ENCODE results near the gene SFXN5.

SFXN5 gene

DNA sequence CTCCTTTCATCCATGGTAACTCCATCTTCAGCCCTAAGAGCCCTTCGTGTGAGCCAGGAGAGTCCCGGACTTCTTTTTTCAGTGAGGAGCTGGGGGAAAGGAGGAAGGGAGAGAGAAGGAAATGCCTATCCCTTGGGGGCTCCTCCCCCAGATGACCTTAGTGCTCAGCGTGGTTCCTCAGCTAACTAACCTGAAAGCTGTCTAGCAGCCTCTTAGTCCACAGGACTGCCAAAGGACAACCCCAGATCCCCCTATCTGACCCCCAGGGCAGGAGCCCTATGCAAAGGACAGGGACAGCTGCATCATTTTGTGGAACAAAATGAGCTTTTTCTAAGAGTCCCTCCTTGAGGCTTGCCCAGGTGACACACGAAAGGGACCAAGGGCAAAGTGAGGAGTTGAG, 176.4 kb downstream of the SFXN5 start:
- H3K27me3 ChIP-seq (replicated peaks; ENCODE audit: control insufficient read depth, insufficient read depth, low read length): no peaks in the 10 kb centered on the region
- DNase-seq (ENCODE audit: extremely low read depth, insufficient read length): no peak
- no peaks in the 10 kb centered on the region for H3K36me3 ChIP-seq (ENCODE audit: control insufficient read depth, insufficient read depth, low read length)
- TF ChIP-seq, protein P1, sequence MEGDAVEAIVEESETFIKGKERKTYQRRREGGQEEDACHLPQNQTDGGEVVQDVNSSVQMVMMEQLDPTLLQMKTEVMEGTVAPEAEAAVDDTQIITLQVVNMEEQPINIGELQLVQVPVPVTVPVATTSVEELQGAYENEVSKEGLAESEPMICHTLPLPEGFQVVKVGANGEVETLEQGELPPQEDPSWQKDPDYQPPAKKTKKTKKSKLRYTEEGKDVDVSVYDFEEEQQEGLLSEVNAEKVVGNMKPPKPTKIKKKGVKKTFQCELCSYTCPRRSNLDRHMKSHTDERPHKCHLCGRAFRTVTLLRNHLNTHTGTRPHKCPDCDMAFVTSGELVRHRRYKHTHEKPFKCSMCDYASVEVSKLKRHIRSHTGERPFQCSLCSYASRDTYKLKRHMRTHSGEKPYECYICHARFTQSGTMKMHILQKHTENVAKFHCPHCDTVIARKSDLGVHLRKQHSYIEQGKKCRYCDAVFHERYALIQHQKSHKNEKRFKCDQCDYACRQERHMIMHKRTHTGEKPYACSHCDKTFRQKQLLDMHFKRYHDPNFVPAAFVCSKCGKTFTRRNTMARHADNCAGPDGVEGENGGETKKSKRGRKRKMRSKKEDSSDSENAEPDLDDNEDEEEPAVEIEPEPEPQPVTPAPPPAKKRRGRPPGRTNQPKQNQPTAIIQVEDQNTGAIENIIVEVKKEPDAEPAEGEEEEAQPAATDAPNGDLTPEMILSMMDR (IDR thresholded peaks at IDR 0.05; ENCODE audit: insufficient read depth, low read length, poor library complexity, severe bottlenecking): no peak
- H3K4me3 ChIP-seq (replicated peaks; ENCODE audit: low read depth, low read length): no peak overlapping the region

DNA sequence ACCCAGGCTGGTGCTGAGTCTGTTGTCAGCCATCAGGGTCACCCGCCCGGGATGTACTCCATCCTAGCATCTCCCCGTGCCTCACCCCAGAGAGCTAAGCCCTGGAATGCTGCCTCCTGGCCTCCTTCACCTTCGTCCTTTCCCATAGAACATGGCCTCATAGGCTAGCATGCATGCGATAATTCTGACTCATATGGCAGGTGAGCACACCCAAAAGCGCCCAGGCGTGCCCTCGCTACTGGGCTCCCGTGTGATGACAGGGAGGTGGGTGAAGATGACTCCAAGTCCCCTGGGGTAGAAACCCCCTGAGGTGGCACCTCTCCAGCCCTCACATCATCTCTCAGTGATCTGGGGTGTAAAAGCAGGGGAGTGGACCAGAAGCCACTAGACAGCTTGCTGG, 177.0 kb downstream of the SFXN5 start:
- Histone ChIP-seq H3K4me3 (replicated peaks; ENCODE audit: low read depth, low read length) (no peak overlapping the region), H3K27me3 (replicated peaks; ENCODE audit: control insufficient read depth, insufficient read depth, low read length) (no peaks in the 10 kb centered on the region), H3K36me3 (ENCODE audit: control insufficient read depth, insufficient read depth, low read length) (no peaks in the 10 kb centered on the region)
- no peak for DNase-seq (ENCODE audit: extremely low read depth, insufficient read length)
- TF ChIP-seq, protein P1 (IDR thresholded peaks at IDR 0.05; ENCODE audit: insufficient read depth, low read length, poor library complexity, severe bottlenecking): no peak

DNA sequence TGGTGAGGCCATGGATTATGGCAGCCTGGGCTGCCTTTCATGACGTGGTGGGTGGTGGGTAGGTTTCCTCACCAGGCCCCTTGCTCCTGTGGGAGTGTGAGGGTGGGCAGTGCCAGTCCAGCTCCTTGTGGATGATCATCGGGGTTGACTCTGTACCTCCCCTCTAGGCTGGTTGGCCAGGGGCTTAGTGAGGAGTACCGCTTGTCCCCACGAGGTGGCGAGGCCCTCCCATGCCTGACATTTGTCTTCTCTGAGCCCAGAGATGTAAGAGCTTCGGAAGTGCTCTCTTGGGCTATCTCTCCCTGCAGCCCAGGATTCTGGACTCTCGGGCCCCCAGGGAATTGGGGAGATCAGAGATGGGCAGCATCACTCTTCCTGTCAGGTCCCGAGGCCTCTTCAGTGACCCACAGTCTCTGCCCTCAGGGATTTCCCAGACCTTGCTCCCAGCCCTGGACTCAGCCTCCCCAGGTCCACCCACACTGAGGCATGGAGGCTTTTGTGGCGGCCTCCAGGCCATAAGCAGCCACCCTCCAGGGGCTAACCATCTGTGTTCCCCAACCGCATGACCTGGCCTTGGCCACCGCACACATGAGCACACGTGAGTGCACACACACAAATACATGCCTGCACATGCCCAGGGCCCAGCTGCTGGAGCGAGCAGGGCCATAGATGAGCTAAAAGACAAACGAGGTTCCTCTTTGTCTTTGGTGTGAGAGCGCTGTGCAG, 177.8 kb downstream of the SFXN5 start:
- peak; percentile 71 for DNase-seq (ENCODE audit: extremely low read depth, insufficient read length)
- H3K27me3 ChIP-seq (replicated peaks; ENCODE audit: control insufficient read depth, insufficient read depth, low read length): no peaks in the 10 kb centered on the region

DNA sequence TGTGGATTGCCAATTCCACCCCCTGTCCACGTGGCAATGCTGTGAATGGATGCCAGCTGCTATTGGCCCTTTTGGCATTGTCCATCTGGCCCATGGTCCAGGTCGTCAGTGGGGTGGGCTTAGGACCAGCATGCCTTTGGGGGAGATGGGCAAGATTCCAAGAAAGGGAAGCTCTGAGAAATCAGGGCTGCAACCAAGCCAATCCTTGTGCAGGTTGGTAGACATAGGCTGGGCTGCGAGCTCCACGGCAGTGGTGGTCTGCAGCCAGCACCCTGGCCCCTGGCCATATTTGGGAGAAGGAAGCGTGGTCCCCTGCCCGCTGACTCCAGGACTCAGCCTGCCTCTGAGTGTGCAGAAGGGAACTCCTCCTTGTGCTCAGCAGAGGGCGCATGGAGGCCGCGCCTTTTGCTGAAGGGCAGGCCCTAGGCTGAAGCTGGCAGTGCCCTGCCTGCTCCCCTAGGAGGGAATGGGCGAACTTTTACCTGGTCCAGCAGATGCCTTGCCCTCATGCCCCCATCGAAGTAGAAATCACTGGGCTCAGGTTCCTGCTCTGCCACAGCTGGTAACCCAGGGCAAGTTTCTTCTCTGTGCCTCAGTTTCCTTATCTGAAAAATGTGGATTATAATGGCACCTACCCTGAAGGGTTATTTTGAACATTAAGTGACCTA, 178.9 kb downstream of the SFXN5 start:
- Histone ChIP-seq H3K27me3 (replicated peaks; ENCODE audit: control insufficient read depth, insufficient read depth, low read length) (no peaks in the 10 kb centered on the region), H3K36me3 (ENCODE audit: control insufficient read depth, insufficient read depth, low read length) (no peaks in the 10 kb centered on the region), H3K4me3 (replicated peaks; ENCODE audit: low read depth, low read length) (no peak overlapping the region)
- no peak for DNase-seq (ENCODE audit: extremely low read depth, insufficient read length)
- TF ChIP-seq, protein P1 (IDR thresholded peaks at IDR 0.05; ENCODE audit: insufficient read depth, low read length, poor library complexity, severe bottlenecking): peak; percentile 90

More for the DNA sequence above, 177.8 kb downstream of the SFXN5 start:
- TF ChIP-seq, protein P1 (IDR thresholded peaks at IDR 0.05; ENCODE audit: insufficient read depth, low read length, poor library complexity, severe bottlenecking): peak; percentile 85
- Histone ChIP-seq H3K36me3 (ENCODE audit: control insufficient read depth, insufficient read depth, low read length) (no peaks in the 10 kb centered on the region), H3K4me3 (replicated peaks; ENCODE audit: low read depth, low read length) (no peak overlapping the region)

Measured in GM06990 (cell line).